Muscle of leg (tissue), 11 donors: ENCODE data around the gene RALGPS1. TPM values are rescaled to one million over a fixed set of nuclear protein-coding genes. Genes with fewer than 3 reads are reported as not detected.

Source experiments
- DNase-seq: peaks from one replicate; pipeline ENCODE4 v3.0.0; 2013
- H3K27ac ChIP-seq: one replicate; pipeline ENCODE4 v1.5.1; 2013; ENCODE audit warnings: mild to moderate bottlenecking, low read length, control low read depth
- H3K27me3 ChIP-seq: one replicate; pipeline ENCODE4 v1.6.1; 2013; ENCODE audit warnings: low read length; ENCODE audit not compliant: control insufficient read depth, insufficient read depth
- H3K36me3 ChIP-seq: one replicate; pipeline ENCODE4 v1.6.1; 2013; ENCODE audit warnings: low read length; ENCODE audit not compliant: control insufficient read depth, insufficient read depth
- H3K4me1 ChIP-seq: one replicate; pipeline ENCODE4 v1.6.1; 2013; ENCODE audit warnings: low read length; ENCODE audit not compliant: control insufficient read depth, insufficient read depth
- H3K4me3 ChIP-seq: one replicate; pipeline ENCODE4 v1.5.1; 2013; ENCODE audit warnings: low read length, control low read depth
- H3K9me3 ChIP-seq: replicated peaks from 2 replicates; pipeline ENCODE4 v1.6.1; 2013; ENCODE audit warnings: low read depth, low read length; ENCODE audit not compliant: control insufficient read depth
- WGBS: methylation state at CpG from one replicate; pipeline ENCODE4 v1.1.5; 2013; ENCODE audit warnings: missing lambda C conversion rate; ENCODE audit not compliant: insufficient coverage; 5-methylcytosine and 5-hydroxymethylcytosine counted together
- polyA plus RNA-seq, 8 donors: library from polyadenylated mRNA; unstranded; fragments of 120-200 nt; gene quantifications; one replicate each; pipeline versions ENCODE4 v1.2.1 to v1.2.3, GENCODE V29; 2013; ENCODE audit warnings: inconsistent platforms in 1 of 8, low replicate concordance in 1 of 8; ENCODE audit not compliant: insufficient read length in 8 of 8, insufficient read depth in 1 of 8
- total RNA-seq: library from RNA; stranded (reverse); fragments of 120-200 nt; gene quantifications from one replicate; pipeline ENCODE4 v1.2.4, GENCODE V29; 2013

The RALGPS1 gene
- total and polyA plus RNA-seq, 9 donors = 4.6 to 8.6 (median 7.2) TPM

DNA sequence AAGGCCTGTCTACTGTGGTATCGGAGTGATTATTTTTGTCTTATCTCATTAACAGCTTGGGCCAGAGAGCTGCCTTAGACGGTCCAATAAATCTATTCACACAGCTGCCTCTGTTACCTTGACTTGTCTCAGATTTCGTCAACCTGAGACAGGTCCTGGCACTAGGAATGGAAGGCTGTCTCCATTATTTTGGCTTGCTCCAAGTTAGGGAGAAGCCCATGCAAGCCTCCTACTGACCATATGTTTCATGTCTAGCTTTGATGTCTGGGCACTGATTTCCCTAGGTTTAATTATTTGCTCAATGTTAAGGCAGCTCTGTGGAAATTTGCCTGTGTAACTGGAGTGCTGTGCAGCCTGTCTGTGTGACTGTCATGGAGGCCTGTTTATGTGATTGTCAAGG is 12.4 kb upstream of the RALGPS1 start:
- Histone ChIP-seq H3K27ac (no peak overlapping the region), H3K9me3 (peaks cover 8% of the 10 kb centered on the region), H3K4me1 (no peaks in the 10 kb centered on the region), H3K36me3 (no peaks in the 10 kb centered on the region), H3K27me3 (peaks cover 2% of the 10 kb centered on the region), H3K4me3 (no peak overlapping the region)
- no peak for DNase-seq
- WGBS = 83% methylated on average over 1 of the region's 3 CpGs

DNA sequence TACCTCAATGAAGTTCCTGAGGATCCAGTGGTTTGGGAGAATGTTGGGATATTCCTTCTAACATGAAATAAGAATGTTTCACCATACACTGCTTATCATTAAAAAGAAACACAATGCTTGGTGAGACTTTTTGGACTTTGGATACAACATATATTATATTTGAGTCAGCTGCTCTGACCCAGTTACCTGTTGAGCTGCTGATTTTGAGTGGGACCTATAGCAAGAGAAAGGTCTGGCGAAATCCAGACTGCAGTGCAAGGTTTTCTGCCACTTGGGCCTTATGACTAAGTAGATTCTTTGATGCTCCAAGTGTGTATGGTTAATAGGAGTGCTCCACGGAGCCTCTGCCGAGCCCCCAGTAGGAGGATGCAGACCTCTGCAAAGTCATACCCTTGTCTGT is 10.0 kb upstream of the RALGPS1 start:
- no peak for DNase-seq
- Histone ChIP-seq H3K27ac (no peak overlapping the region), H3K4me3 (no peak overlapping the region), H3K4me1 (no peaks in the 10 kb centered on the region), H3K9me3 (peaks cover 8% of the 10 kb centered on the region), H3K27me3 (peaks cover 2% of the 10 kb centered on the region), H3K36me3 (no peaks in the 10 kb centered on the region)
- WGBS = 57% methylated on average over 1 of the region's 3 CpGs

DNA sequence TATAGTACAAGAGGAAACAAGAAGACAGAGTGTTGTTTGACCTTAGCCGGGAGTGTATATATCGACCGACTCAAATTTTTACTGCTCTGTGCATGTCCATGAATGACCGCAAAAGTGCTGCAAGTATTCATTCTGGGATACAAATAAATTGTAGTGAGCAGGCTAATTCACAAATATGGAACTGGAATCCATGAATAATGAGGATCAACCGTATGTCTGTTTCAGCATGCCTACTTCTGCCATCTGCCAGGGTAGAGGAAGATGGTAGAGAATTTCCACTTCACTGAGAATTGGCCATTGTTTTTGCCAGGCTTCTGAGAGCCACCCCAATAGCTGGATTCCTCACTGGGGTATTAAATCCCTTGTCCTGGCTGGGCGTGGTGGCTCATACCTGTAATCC is 8.5 kb upstream of the RALGPS1 start:
- Histone ChIP-seq H3K36me3 (no peaks in the 10 kb centered on the region), H3K4me3 (no peak overlapping the region), H3K4me1 (no peaks in the 10 kb centered on the region), H3K27ac (no peak overlapping the region), H3K27me3 (peaks cover 2% of the 10 kb centered on the region), H3K9me3 (peaks cover 7% of the 10 kb centered on the region)
- 62% methylated on average over 5 of the region's 6 CpGs for WGBS
- DNase-seq = no peak

- no peak for DNase-seq
- WGBS = 58% methylated on average over 2 of the region's 2 CpGs
- Histone ChIP-seq H3K36me3 (no peaks in the 10 kb centered on the region), H3K27me3 (peaks cover 2% of the 10 kb centered on the region), H3K9me3 (peaks cover under 1% of the 10 kb centered on the region), H3K4me1 (no peaks in the 10 kb centered on the region), H3K4me3 (no peak overlapping the region), H3K27ac (no peak overlapping the region)
Observed at GRCh38 chr9:126907058-126907457, 7.5 kb upstream of the RALGPS1 start.

GRCh38 chr9:126915281-126915816 is 767 bp downstream of the RALGPS1 start:
- peak overlapping the region; percentile 29 for H3K4me3 ChIP-seq
- H3K27ac ChIP-seq = no peak overlapping the region
- no peaks in the 10 kb centered on the region for H3K36me3 ChIP-seq
- peaks cover 8% of the 10 kb centered on the region for H3K27me3 ChIP-seq
- H3K4me1 ChIP-seq = peaks cover 9% of the 10 kb centered on the region
- WGBS = 2% methylated on average over 28 of the region's 43 CpGs
- H3K9me3 ChIP-seq = no peaks in the 10 kb centered on the region
- peak; percentile 21 for DNase-seq

DNA sequence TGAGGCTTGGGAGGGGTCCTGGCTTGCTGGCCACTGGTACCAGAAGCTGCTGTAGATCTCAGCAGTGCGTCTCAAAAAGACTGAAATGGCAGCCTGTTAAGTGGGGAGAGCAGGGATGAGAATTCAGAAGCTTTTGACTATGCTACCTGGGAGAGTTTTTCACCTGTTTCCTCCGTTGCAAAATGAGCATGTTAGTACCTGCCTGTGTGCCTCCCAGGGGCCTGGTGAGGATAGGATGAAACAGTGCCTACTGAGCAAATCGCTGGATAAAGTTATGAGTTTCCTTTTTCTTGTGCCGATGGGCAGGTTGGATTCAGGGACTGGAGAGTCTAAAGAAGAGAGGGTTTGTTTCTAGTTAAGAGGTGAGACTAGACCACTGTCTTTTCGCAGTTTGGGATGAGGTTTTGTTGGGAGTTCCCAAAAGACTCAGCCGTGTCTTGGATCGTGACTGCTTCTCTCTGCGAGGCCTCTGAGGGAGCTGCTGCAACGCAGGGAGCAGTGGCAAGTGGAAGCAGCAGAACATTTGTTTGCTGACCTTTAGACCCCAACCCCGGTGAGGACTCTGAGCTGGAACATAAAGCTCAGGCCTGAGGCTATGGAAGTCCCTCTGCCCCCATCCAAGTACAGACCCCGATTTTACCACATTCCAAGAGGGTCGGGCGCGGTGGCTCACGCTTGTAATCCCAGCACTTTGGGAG is 1.4 kb downstream of the RALGPS1 start:
- Histone ChIP-seq H3K27me3 (peaks cover 8% of the 10 kb centered on the region), H3K27ac (no peak overlapping the region), H3K4me1 (peaks cover 9% of the 10 kb centered on the region)

GRCh38 chr9:126916909-126917308 is 2.3 kb downstream of the RALGPS1 start:
- no peak overlapping the region for H3K27ac ChIP-seq
- no peaks in the 10 kb centered on the region for H3K36me3 ChIP-seq
- DNase-seq = no peak
- H3K9me3 ChIP-seq = no peaks in the 10 kb centered on the region
- H3K4me1 ChIP-seq = peaks cover 9% of the 10 kb centered on the region
- peaks cover 8% of the 10 kb centered on the region for H3K27me3 ChIP-seq
- H3K4me3 ChIP-seq = no peak overlapping the region
- 89% methylated on average over 1 of the region's 2 CpGs for WGBS

More for the DNA sequence above, 1.4 kb downstream of the RALGPS1 start:
- Histone ChIP-seq H3K36me3 (no peaks in the 10 kb centered on the region), H3K9me3 (no peaks in the 10 kb centered on the region), H3K4me3 (no peak overlapping the region)
- peak; percentile 14 for DNase-seq
- WGBS = 41% methylated on average over 10 of the region's 15 CpGs

DNA sequence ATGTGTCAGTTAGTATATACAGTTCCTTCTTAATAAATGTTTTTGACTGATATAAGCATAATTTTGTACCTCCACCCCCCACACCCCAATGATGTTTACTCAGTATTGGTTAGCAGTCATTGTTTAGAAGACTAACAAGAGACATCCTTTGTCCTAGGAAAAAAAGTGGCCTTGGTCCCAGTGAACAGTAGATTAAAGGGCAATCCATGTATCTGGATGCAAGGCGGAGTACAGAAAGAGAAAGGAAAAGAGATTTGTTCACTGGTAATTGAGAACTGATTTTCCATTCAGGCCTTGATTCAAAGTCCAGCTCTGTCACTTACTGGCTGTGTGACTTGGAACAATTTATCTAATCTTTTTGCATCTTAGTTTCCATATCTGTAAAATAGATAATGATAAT is 4.6 kb downstream of the RALGPS1 start:
- DNase-seq = peak; percentile 59
- Histone ChIP-seq H3K36me3 (no peaks in the 10 kb centered on the region), H3K4me1 (peaks cover 7% of the 10 kb centered on the region), H3K27ac (no peak overlapping the region), H3K27me3 (peaks cover 3% of the 10 kb centered on the region), H3K4me3 (no peak overlapping the region), H3K9me3 (no peaks in the 10 kb centered on the region)
- 57% methylated on average over 1 of the region's 1 CpG for WGBS

GRCh38 chr9:126925876-126926275 is 11.3 kb downstream of the RALGPS1 start:
- no peak overlapping the region for H3K4me3 ChIP-seq
- no peaks in the 10 kb centered on the region for H3K9me3 ChIP-seq
- H3K27ac ChIP-seq = no peak overlapping the region
- no peak for DNase-seq
- no peaks in the 10 kb centered on the region for H3K36me3 ChIP-seq
- H3K4me1 ChIP-seq = no peaks in the 10 kb centered on the region
- peaks cover 5% of the 10 kb centered on the region for H3K27me3 ChIP-seq

GRCh38 chr9:126926364-126926763 is 11.8 kb downstream of the RALGPS1 start:
- 79% methylated on average over 2 of the region's 2 CpGs for WGBS
- no peaks in the 10 kb centered on the region for H3K9me3 ChIP-seq

More at GRCh38 chr9:126926364-126926763, 11.8 kb downstream of the RALGPS1 start:
- Histone ChIP-seq H3K4me1 (no peaks in the 10 kb centered on the region), H3K4me3 (no peak overlapping the region), H3K27me3 (peaks cover 5% of the 10 kb centered on the region), H3K27ac (no peak overlapping the region), H3K36me3 (no peaks in the 10 kb centered on the region)
- no peak for DNase-seq
